ENCODE results near the gene PRORP.
"Not testable (repeated sequence)": the region's sequence is repeated elsewhere in the genome, so short reads cannot be mapped to it uniquely, and the experiment has no call there.

Gene PRORP

GRCh38 chr14:35138585-35138984 is 16.2 kb downstream of the PRORP start:
- DNase-seq (ENCODE audit: low spot score), result no peak

- no peak for DNase-seq (ENCODE audit: low spot score)
Measured at GRCh38 chr14:35140718-35141581, 18.6 kb downstream of the PRORP start.

GRCh38 chr14:35144029-35144428 is 21.7 kb downstream of the PRORP start:
- no peak for DNase-seq (ENCODE audit: low spot score)

GRCh38 chr14:35146711-35147149 is 24.4 kb downstream of the PRORP start:
- no peak for DNase-seq (ENCODE audit: low spot score)

GRCh38 chr14:35147186-35147585 is 24.8 kb downstream of the PRORP start:
- DNase-seq (ENCODE audit: low spot score), result no peak

GRCh38 chr14:35147711-35148110 is 25.4 kb downstream of the PRORP start:
- DNase-seq (ENCODE audit: low spot score), result no peak

- DNase-seq (ENCODE audit: low spot score), result no peak
Measured at GRCh38 chr14:35149239-35149638, 26.9 kb downstream of the PRORP start.

- DNase-seq (ENCODE audit: low spot score), result not testable (repeated sequence)
Measured at GRCh38 chr14:35152531-35152930, 30.2 kb downstream of the PRORP start.

- DNase-seq (ENCODE audit: low spot score), result no peak
Measured at GRCh38 chr14:35154016-35154415, 31.7 kb downstream of the PRORP start.

GRCh38 chr14:35155962-35156361 is 33.6 kb downstream of the PRORP start:
- DNase-seq (ENCODE audit: low spot score), result no peak

- DNase-seq (ENCODE audit: low spot score), result no peak
Measured at GRCh38 chr14:35158491-35158890, 36.1 kb downstream of the PRORP start.

- DNase-seq (ENCODE audit: low spot score), result no peak
Measured at GRCh38 chr14:35158951-35159653, 36.8 kb downstream of the PRORP start.

GRCh38 chr14:35159742-35160409 is 37.5 kb downstream of the PRORP start:
- DNase-seq (ENCODE audit: low spot score), result peak; percentile 88

GRCh38 chr14:35161231-35161630 is 38.9 kb downstream of the PRORP start:
- no peak for DNase-seq (ENCODE audit: low spot score)

GRCh38 chr14:35163384-35163783 is 41.0 kb downstream of the PRORP start:
- DNase-seq (ENCODE audit: low spot score), result no peak

- no peak for DNase-seq (ENCODE audit: low spot score)
Measured at GRCh38 chr14:35164849-35165248, 42.5 kb downstream of the PRORP start.

- no peak for DNase-seq (ENCODE audit: low spot score)
Measured at GRCh38 chr14:35167496-35167895, 45.1 kb downstream of the PRORP start.

Measured in LoVo (cell line).